SU-DHL-6 (cell line): ENCODE results near the gene MZT2B.
A peak's percentile ranks its signal among the peaks of the same experiment; 100 is the strongest.
"Not testable (repeated sequence)": the region's sequence is repeated elsewhere in the genome, so short reads cannot be mapped to it uniquely, and the experiment has no call there.

Source experiments
- H2AFZ ChIP-seq: fragments of 200-600 bp; sonication (generic); 2 replicates; pipeline ENCODE4 v1.6.1; 2014; ENCODE audit warnings: low read depth, mild to moderate bottlenecking, moderate library complexity, mixed read lengths, antibody characterized with exemption, low read length; ENCODE audit not compliant: severe bottlenecking
- H3F3A ChIP-seq: fragments of 200-600 bp; shearing (Covaris generic); 2 replicates; pipeline ENCODE4 v1.6.0; 2016; ENCODE audit warnings: antibody characterized with exemption, mild to moderate bottlenecking; ENCODE audit not compliant: insufficient read depth
- H3K27ac ChIP-seq: fragments of 200-600 bp; sonication (generic); 2 replicates; pipeline ENCODE4 v1.5.1; 2016; ENCODE audit warnings: low read depth, mild to moderate bottlenecking, low read length, moderate library complexity, mixed read lengths
- H3K27me3 ChIP-seq: fragments of 200-600 bp; sonication (generic), shearing (Covaris generic); 2 replicates; pipeline ENCODE4 v1.6.0; 2014; ENCODE audit warnings: mild to moderate bottlenecking, low read length
- H3K36me3 ChIP-seq: fragments of 200-600 bp; sonication (generic); 2 replicates; pipeline ENCODE4 v1.6.1; 2014; ENCODE audit warnings: mild to moderate bottlenecking, low read length, mixed read lengths
- H3K4me2 ChIP-seq: fragments of 300-600, 200-600 bp; shearing (Covaris generic), sonication (generic); 2 replicates; pipeline ENCODE4 v1.6.0; 2014; ENCODE audit warnings: low read length, low read depth, mild to moderate bottlenecking; ENCODE audit not compliant: poor library complexity, severe bottlenecking
- H3K4me3 ChIP-seq: fragments of 200-600 bp; sonication (generic); 2 replicates; pipeline ENCODE4 v1.5.1; 2014; ENCODE audit warnings: antibody characterized with exemption, low read length, mild to moderate bottlenecking, mixed read lengths; ENCODE audit not compliant: insufficient read depth, poor library complexity, severe bottlenecking
- H3K79me2 ChIP-seq: fragments of 200-600 bp; sonication (generic); 2 replicates; pipeline ENCODE4 v1.6.1; 2014; ENCODE audit warnings: mild to moderate bottlenecking, low read length, moderate library complexity; ENCODE audit not compliant: insufficient read depth
- H3K9ac ChIP-seq: fragments of 200-600 bp; sonication (generic); 2 replicates; pipeline ENCODE4 v1.7.0; 2014; ENCODE audit warnings: mild to moderate bottlenecking, low read length
- H3K9me2 ChIP-seq: fragments of 200-600 bp; sonication (generic); replicated peaks from 2 replicates; pipeline ENCODE4 v1.6.1; 2014; ENCODE audit warnings: low read length; ENCODE audit not compliant: insufficient read depth
- H3K9me3 ChIP-seq: fragments of 200-600 bp; sonication (generic); 2 replicates; pipeline ENCODE4 v1.6.1; 2014; ENCODE audit warnings: low read length, mixed read lengths; ENCODE audit not compliant: insufficient read depth
- H4K20me1 ChIP-seq: fragments of 200-600 bp; sonication (generic); 2 replicates; pipeline ENCODE4 v1.6.1; 2014; ENCODE audit warnings: low read depth, mild to moderate bottlenecking, antibody characterized with exemption, low read length, moderate library complexity, mixed read lengths

Gene MZT2B

DNA sequence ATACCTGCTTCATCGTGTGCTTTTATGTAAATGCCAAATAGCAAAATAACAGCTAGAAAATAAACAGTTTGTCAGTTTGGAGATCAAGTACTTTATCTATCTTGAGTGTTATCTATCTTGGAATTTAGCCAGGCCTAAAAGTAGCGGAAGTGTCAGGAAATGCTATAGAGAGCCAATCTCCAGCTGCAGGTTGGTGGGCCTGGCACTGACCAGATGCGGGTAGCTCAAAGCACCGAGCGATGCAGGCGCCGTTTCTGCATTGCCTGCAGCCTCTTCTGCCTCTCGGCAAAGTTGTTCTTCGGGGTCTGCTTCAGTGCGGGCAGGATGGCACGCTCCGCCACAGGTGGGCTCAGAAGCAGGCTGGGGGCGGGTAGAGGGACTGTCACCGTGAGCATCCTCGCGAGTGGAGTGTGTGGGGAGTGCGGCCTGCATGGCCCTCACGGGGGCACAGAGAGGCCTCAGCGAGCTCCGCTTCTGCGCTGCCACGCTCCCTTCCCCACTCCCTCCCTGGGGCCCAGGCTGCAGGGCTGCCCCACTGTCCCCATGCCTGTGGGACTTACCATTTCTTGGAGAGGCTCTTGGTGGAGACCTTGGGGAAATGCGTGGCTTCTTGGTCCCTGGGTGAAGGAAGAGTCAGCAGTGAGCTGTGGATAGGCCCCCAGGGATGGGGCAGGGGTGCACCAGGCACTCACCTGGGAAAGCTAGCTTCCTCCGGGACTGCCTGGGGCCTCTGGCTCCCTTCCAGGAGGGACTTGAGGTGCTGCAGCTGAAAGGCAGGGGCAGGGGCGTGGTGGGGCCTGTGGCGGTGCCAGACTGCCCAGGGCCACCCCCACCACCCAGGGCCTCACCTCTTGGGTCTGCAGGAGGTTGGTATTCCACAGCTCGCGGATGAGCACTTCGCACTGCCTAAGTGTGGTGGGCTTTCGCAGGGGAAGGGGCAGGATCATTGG lies 42.5 kb upstream of the MZT2B start:
- H3K9me3 ChIP-seq, H3K9ac ChIP-seq, H3K36me3 ChIP-seq, H3K79me2 ChIP-seq, H3K27me3 ChIP-seq, H3K4me2 ChIP-seq, H3F3A ChIP-seq, H3K4me3 ChIP-seq, H3K27ac ChIP-seq, H3K9me2 ChIP-seq, H2AFZ ChIP-seq, H4K20me1 ChIP-seq: not testable (repeated sequence)

DNA sequence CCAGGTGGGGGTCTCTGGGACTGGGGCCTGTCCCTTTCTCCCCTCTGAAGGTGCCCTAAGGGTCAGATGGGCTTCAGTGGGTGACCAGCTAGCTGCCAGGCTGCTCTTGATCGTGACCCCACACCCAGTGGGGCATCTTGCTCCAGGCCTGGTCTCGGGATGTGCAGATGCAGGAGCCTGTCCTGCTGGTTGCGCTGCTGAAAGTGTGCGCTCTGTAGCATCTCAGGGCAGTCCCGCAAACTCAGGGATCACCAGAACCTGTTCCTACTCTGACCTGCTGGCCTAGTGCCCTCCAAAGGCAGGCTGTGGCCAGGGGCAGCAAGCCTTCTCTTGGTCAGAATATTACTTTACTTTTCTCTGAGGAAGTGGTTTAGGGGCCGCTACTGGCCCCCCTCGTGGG lies 41.5 kb upstream of the MZT2B start:
- not testable (repeated sequence) for H3K4me2 ChIP-seq, H3F3A ChIP-seq, H3K36me3 ChIP-seq, H3K79me2 ChIP-seq, H3K27me3 ChIP-seq, H3K27ac ChIP-seq, H3K4me3 ChIP-seq, H2AFZ ChIP-seq, H3K9ac ChIP-seq, H4K20me1 ChIP-seq, H3K9me3 ChIP-seq, H3K9me2 ChIP-seq

DNA sequence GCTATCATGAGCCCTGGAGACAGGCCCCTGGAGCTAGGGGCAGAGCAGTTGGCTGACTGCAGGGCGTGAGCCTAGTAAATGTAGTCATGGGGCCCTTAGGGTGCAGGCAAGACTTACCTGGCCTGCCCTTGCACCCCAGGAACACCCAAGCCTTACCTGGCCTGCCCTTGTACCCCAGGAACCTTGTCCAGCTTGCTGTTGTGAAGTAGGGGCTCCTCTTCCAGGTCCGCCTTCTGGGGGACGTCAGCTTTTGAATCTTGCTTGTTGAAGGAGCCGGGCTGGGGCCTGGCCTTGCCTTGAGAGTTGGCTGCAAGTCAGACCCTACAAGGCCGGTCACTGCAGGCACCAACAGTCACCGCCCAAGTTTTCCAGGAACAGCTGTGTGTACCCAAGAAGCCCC lies 41.1 kb upstream of the MZT2B start:
- not testable (repeated sequence) for H4K20me1 ChIP-seq, H3K9me2 ChIP-seq, H3K79me2 ChIP-seq, H3K4me3 ChIP-seq, H3K9me3 ChIP-seq, H3K4me2 ChIP-seq, H3K36me3 ChIP-seq, H3K27me3 ChIP-seq, H3K27ac ChIP-seq, H2AFZ ChIP-seq, H3K9ac ChIP-seq, H3F3A ChIP-seq

DNA sequence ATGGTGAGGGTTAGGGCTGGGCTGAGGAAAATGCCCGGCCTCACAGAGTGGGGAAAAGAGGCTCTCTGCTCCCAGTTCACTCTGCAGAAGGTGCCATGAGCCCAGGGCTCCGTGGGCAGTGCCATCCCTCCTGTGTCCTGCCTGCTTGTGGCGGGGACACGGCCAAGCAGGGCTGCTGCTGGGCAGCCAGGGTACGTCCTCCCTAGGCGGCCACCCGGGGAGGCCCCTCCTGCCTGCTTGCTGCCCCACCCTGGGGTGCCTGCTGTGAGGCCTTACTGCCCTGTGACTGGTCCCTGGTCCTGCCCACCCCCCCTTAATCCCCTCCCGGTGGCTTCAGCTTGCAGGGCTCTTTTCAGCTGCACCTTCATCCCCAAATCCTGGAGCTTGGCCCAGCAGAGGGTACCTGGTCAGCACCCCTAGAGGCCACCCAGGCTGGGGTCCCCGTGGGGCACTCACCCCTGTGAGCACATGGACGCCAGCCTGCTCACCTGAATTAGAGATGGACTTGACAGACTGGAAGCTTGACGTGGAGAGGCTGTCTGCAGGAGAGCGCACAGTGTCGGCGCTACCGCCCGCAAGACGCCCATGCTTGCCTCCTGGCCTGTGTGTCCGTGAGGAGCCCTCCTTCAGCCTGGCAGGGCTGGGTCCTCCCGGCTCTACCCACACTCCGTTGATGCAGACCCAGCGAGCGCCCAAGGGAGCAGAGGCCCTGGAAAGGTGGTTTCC lies 40.3 kb upstream of the MZT2B start:
- not testable (repeated sequence) for H3K9me2 ChIP-seq, H3F3A ChIP-seq, H3K27me3 ChIP-seq

DNA sequence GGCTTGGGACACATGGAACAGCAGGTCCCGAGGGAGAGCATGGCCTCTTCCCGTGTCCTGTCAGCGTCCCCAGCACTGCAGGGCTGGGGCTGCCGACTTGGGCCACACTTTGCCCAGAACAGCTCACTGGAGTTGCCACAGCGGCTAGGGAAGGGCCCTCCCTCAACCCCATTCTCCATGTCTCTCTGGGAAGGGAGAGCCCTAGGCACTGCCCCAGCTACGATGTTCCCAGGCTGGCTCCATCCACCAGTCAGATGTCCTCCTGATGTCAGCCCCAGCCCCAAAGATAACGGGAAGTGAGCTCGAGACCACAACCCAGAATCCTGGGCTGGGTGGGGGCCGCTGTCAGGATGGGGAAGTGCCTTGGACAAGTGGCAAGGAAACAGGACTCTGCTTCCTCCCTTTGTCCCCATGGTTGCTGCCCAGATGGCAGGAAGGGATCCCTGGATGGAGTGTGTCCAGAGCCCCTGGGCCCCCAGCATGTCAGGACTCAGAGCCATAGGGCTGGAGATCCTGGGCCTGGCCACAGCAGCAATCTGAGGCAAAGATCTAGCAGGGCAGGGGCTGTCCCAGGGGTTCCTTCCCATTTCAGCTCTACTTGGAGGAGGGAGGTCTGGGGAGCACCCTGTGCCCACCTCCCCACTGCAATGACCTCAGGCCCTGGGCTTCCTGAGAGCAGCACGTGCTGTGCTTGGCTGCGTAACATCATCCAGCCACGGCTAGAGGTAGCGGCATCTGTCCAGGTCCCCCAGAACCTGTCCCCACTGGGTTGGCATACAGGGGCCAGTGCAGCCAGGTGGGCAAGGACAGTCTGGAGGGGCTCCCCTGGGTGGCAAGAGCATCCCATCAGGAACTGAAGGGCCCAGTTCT lies 39.4 kb upstream of the MZT2B start:
- not testable (repeated sequence) for H3F3A ChIP-seq, H4K20me1 ChIP-seq, H3K9me3 ChIP-seq, H3K27me3 ChIP-seq, H3K9ac ChIP-seq, H2AFZ ChIP-seq, H3K36me3 ChIP-seq, H3K4me2 ChIP-seq, H3K4me3 ChIP-seq, H3K27ac ChIP-seq, H3K79me2 ChIP-seq, H3K9me2 ChIP-seq

More for the DNA sequence above, 40.3 kb upstream of the MZT2B start:
- H2AFZ ChIP-seq, H3K27ac ChIP-seq, H3K9ac ChIP-seq, H3K9me3 ChIP-seq, H4K20me1 ChIP-seq, H3K4me2 ChIP-seq, H3K36me3 ChIP-seq, H3K4me3 ChIP-seq, H3K79me2 ChIP-seq: not testable (repeated sequence)

DNA sequence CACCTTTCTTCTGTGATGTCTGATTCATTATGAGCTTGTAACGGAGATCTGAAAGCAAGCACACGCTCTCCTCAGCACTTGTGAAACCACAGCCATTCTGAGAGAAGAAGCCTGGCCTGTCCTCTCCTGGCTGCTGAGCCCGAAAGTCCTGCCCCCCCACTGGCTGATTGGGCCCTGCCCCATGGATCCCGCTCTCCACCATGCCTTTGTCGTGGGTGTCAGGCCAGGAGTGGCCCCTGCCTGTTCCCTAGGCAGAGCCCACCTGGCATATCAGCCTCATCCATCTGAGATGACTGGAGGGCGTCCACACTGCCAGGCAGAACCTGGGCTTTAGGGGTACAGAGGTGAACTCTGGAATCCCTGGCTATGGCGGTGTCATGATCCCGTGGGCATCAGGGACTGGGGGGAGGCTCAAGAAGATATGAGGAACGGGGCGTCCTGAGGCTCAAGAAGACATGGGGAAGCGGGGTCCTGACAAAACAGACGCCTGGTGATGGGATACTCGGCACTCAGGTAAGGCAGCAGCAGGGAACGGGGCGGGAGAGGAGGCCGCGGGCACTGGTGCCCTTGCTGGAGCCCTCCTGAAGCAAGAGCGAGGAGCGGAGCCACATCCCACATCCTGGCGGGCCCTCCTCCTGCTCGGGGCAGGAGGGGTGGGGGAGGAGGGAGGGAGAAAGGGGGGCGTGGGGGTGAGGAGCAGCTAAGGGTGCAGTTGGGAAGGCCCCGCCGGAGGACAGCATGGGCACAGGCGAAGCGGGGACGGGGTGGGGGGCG lies 38.6 kb upstream of the MZT2B start:
- H3K4me2 ChIP-seq, H3K4me3 ChIP-seq, H3K79me2 ChIP-seq, H3K36me3 ChIP-seq, H4K20me1 ChIP-seq, H3K9ac ChIP-seq, H2AFZ ChIP-seq, H3K27ac ChIP-seq, H3K27me3 ChIP-seq, H3K9me2 ChIP-seq, H3F3A ChIP-seq, H3K9me3 ChIP-seq: not testable (repeated sequence)

DNA sequence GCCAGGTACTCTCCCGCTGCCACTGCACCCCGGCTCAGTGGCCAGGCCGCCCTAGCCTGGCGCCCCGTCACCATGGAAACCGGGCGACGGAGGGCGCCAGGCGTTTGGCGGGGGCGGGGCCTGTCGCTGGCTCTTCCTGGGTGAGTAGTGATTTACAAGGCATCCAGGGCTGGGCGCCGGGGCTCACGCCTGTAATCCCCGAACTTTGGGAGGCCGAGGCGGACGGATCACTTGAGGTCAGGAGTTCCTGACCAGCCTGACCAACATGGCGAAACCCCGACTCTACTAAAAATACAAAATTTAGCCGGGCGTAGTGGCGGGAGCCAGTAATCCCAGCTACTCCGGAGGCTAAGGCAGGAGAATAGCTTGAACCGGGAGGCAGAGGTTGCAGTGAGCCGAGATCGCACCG lies 37.1 kb upstream of the MZT2B start, which contains the start of gene CCDC74B:
Gene CCDC74B (minus strand): TSS at position 107 of the 409 bp plus-strand sequence. CDS start 116 bp downstream, outside the sequence.
- not testable (repeated sequence) for H3F3A ChIP-seq, H3K9me2 ChIP-seq, H3K4me3 ChIP-seq, H3K27me3 ChIP-seq, H3K79me2 ChIP-seq, H3K9me3 ChIP-seq, H4K20me1 ChIP-seq, H3K27ac ChIP-seq, H3K36me3 ChIP-seq
- H2AFZ ChIP-seq = peak within 1 kb of the TSS; percentile 54
- H3K9ac ChIP-seq = peak within 1 kb of the TSS; percentile 40
- H3K4me2 ChIP-seq = peak within 1 kb of the TSS; percentile 48
